ENCODE measurements around the gene TMEM86B. TPM values are rescaled to one million over a fixed set of nuclear protein-coding genes. Genes with fewer than 3 reads are reported as not detected.
"Not testable (repeated sequence)": the region's sequence is repeated elsewhere in the genome, so short reads cannot be mapped to it uniquely, and the experiment has no call there.

Gene TMEM86B
- total RNA-seq, 4 donors from 2014 or later = 2.0 to 40.8 (median 4.4) TPM

- Histone ChIP-seq H3K27me3 (no peaks in the 10 kb centered on the region), H3K9me3 (no peaks in the 10 kb centered on the region), H3K36me3 (peaks cover 0 to 25% (median 8%) of the 10 kb centered on the region in 4 donors), H3K4me3 (no peak overlapping the region), H3K4me1 (peaks cover 0 to 6% (median 0%) of the 10 kb centered on the region in 4 donors), H3K27ac (no peak overlapping the region)
- no peak for TF ChIP-seq POLR2A (IDR thresholded peaks at IDR 0.05)
- no peak for TF ChIP-seq CTCF (IDR thresholded peaks at IDR 0.05)
- no peak for TF ChIP-seq EP300 (IDR thresholded peaks at IDR 0.05; ENCODE audit: low read depth)
- no peak for TF ChIP-seq POLR2AphosphoS5 (IDR thresholded peaks at IDR 0.05)
- no peak for DNase-seq
- intact Hi-C loops (cut with DNase I; ENCODE audit: low total_unique reads) (no loop called here), in situ Hi-C loops (cut with MboI; ENCODE audit: low pct_ligation_motif_present in 1 of 4, low pct_unique_long_range_greater_than_20kb in 1 of 4, low sequenced_read_pairs in 3 of 4) (no loop called here)
- 86% methylated on average over 18 of the region's 18 CpGs; no CpG with 5 or more reads in 1 of the 2 donors for WGBS, 2 donors (ENCODE audit: low coverage in 1 of 2)
Measured at GRCh38 chr19:55226788-55227187, 1.8 kb downstream of the TMEM86B start.

- TF ChIP-seq POLR2A (IDR thresholded peaks at IDR 0.05) = no peak
- TF ChIP-seq EP300 (IDR thresholded peaks at IDR 0.05; ENCODE audit: low read depth) = no peak
- TF ChIP-seq POLR2AphosphoS5 (IDR thresholded peaks at IDR 0.05) = no peak
- no peak for TF ChIP-seq CTCF (IDR thresholded peaks at IDR 0.05)
- WGBS, 2 donors (ENCODE audit: low coverage in 1 of 2) = 85% methylated on average over 9 of the region's 9 CpGs; no CpG with 5 or more reads in 1 of the 2 donors
- no peak for DNase-seq
- Histone ChIP-seq H3K27me3 (no peaks in the 10 kb centered on the region), H3K9me3 (no peaks in the 10 kb centered on the region), H3K4me1 (peaks cover 0 to 6% (median 0%) of the 10 kb centered on the region in 4 donors), H3K27ac (no peak overlapping the region), H3K36me3 (peaks cover 0 to 20% (median 5%) of the 10 kb centered on the region in 4 donors), H3K4me3 (no peak overlapping the region)
- intact Hi-C loops (cut with DNase I; ENCODE audit: low total_unique reads) (no loop called here), in situ Hi-C loops (cut with MboI; ENCODE audit: low pct_ligation_motif_present in 1 of 4, low pct_unique_long_range_greater_than_20kb in 1 of 4, low sequenced_read_pairs in 3 of 4) (no loop called here)
Measured at GRCh38 chr19:55226273-55226672, 2.3 kb downstream of the TMEM86B start.

- H3K4me3 ChIP-seq = no peak overlapping the region
- H3K27ac ChIP-seq = no peak overlapping the region
- TF ChIP-seq EP300 (IDR thresholded peaks at IDR 0.05; ENCODE audit: low read depth) = no peak
- TF ChIP-seq POLR2A (IDR thresholded peaks at IDR 0.05) = no peak
- no peak for TF ChIP-seq POLR2AphosphoS5 (IDR thresholded peaks at IDR 0.05)
- no peak for TF ChIP-seq CTCF (IDR thresholded peaks at IDR 0.05)
- no peak for DNase-seq
- WGBS, 2 donors (ENCODE audit: low coverage in 1 of 2) = 90 to 94% methylated on average over 3 to 7 of the region's 7 CpGs
- H3K36me3 ChIP-seq = peaks cover 0 to 13% (median 1%) of the 10 kb centered on the region in 4 donors
- peaks cover 0 to 6% (median 0%) of the 10 kb centered on the region in 4 donors for H3K4me1 ChIP-seq
- in situ Hi-C loops (cut with MboI; ENCODE audit: low pct_ligation_motif_present in 1 of 4, low pct_unique_long_range_greater_than_20kb in 1 of 4, low sequenced_read_pairs in 3 of 4) = no loop called here
- H3K9me3 ChIP-seq = no peaks in the 10 kb centered on the region
- intact Hi-C loops (cut with DNase I; ENCODE audit: low total_unique reads) = no loop called here
- no peaks in the 10 kb centered on the region for H3K27me3 ChIP-seq
Measured at GRCh38 chr19:55225415-55225958, 3.1 kb downstream of the TMEM86B start.

GRCh38 chr19:55224679-55225414 is 3.7 kb downstream of the TMEM86B start:
- H3K27me3 ChIP-seq; DNase-seq; H3K9me3 ChIP-seq; H3K4me3 ChIP-seq; H3K36me3 ChIP-seq; H3K27ac ChIP-seq; in situ Hi-C loops (cut with MboI; ENCODE audit: low pct_ligation_motif_present in 1 of 4, low pct_unique_long_range_greater_than_20kb in 1 of 4, low sequenced_read_pairs in 3 of 4); H3K4me1 ChIP-seq; intact Hi-C loops (cut with DNase I; ENCODE audit: low total_unique reads): not testable (repeated sequence)
- 55% methylated on average over 11 of the region's 11 CpGs; no CpG with 5 or more reads in 1 of the 2 donors for WGBS, 2 donors (ENCODE audit: low coverage in 1 of 2)

Data from transverse colon (tissue), 4 donors.